ENCODE data around the gene B3GALNT2.

DNA sequence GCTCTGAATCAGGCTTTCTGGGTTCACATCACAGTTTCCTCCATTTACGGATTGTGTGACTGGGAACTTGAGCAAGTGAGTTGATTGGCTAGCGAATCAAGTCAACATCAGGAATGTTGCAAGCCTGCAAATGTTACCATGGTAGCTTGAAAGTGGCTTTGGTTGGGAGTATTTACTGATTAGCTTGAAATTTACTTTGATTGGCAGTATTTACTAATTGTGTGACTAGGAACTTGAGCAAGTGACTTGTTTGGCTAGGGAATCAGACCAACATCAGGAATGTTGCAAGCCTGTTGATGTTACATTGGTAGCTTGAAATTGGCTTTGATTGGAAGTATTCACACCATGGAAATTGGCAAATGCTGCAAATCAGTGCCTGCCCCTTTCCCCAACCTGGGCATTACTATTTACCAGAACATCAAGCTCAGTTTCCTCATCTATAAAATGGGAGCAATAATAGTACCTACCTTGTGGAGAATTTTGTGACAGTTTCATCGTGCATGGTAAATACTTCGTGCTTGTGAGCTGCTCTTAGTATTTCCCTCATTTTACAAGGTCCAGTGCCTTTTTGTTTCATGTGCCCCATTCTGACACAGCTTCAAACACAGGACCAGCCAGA is 23.1 kb upstream of the B3GALNT2 start:
- TF ChIP-seq, protein P1, sequence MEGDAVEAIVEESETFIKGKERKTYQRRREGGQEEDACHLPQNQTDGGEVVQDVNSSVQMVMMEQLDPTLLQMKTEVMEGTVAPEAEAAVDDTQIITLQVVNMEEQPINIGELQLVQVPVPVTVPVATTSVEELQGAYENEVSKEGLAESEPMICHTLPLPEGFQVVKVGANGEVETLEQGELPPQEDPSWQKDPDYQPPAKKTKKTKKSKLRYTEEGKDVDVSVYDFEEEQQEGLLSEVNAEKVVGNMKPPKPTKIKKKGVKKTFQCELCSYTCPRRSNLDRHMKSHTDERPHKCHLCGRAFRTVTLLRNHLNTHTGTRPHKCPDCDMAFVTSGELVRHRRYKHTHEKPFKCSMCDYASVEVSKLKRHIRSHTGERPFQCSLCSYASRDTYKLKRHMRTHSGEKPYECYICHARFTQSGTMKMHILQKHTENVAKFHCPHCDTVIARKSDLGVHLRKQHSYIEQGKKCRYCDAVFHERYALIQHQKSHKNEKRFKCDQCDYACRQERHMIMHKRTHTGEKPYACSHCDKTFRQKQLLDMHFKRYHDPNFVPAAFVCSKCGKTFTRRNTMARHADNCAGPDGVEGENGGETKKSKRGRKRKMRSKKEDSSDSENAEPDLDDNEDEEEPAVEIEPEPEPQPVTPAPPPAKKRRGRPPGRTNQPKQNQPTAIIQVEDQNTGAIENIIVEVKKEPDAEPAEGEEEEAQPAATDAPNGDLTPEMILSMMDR (optimal IDR thresholded peaks at IDR 0.05 in 1 of 3, IDR thresholded peaks at IDR 0.05 in 1 of 3, conservative IDR thresholded peaks at IDR 0.05 in 1 of 3; ENCODE audit: extremely low read depth in 1 of 3, insufficient read depth in 2 of 3, low read length in 3 of 3): no peak
- no peak for TF ChIP-seq EZH2 (IDR thresholded peaks at IDR 0.05; ENCODE audit: low read length)
